Occipital lobe (tissue), 2 donors: ENCODE data around the gene FAM124B. TPM values are rescaled to one million over a fixed set of nuclear protein-coding genes. Genes with fewer than 3 reads are reported as not detected.

Experiments
- DNase-seq: peaks from one replicate; lab custom pipeline; 2025; lab: John Stamatoyannopoulos, UW
- total RNA-seq: library from RNA; depleted of rRNA; stranded (reverse); fragments of >200 nt; gene quantifications from one replicate; pipeline ENCODE4 v1.2.3, GENCODE V29; 2014

Gene FAM124B
- total RNA-seq, 1 donor from 2014 or later = 7.8 TPM

DNA sequence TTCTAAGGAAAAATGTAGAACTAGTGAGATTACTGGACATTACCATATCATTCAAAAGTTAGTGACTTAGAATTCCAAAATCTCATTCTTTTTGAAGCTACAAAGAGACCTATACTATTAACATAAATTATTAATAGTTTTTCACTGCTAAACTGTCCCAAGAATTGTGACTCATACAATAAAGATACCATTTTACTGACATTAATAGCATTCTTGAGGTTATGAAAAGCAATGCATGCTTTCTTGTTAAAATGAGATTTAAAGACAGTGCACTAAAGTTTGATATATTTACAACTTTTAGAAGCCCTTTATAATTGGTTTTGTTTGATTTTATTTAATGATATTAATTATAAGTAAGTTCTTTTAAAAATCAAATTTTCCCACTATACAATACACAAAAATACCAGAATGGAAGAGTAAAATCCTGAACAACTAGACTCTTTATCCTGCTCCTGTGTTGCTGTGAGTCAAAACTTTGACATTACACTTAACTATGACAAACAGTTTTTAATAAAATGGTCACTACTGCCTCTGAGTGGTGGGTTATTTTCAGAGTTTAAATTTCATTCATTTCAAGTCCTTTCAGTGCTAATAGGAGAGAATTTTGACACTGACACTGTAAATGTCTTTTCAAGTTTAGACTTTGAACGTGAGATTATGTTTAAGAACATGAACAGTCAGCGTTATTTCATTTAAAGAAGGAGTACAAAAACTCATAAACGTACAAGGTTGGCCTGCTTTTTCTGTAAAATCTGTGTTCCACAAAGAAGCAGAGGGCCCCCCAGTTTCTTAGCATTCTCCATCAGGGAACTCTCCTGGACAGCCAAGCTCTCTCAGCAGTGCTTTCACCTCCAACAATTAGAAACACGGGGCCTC, 54.5 kb downstream of the FAM124B start:
- DNase-seq = no peak

DNA sequence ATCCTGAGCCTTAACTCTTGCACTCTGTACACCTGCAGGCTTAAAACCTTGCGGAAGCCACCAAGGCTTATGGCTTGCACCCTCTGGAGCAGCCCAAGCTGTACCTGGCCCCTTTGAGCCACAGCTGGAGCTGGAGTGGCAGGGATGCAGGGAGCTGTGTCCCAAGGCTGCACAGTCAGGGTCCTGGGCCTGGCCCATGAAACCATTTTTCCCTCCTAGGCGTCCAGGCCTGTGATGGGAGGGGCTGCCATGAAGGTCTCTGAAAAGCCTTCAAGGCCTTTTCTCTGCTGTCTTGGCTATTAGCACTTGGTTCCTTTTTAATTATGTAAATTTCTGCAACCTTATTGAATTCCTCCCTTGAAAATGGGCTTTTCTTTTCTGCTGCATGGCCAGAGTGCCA, 56.4 kb downstream of the FAM124B start:
- no peak for DNase-seq

DNA sequence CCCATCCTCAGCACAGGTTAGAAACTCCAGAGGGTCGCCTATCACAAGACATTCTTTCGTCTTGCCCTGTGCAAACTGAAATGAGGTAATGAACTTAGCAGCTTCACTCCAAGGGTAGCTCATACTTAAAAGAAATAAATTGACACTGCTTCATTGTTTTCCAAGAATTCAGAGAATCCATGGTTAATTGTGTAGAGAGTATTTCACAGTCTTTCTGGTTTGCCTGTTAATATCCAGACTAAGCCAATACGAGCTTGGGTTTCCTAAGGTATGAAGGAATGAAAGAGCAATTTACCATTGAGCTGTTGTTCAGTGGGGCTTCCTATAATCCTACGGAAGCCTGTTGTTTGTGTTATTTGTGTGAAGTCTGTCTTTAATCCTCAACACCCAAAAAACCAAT, 58.7 kb downstream of the FAM124B start:
- no peak for DNase-seq

DNA sequence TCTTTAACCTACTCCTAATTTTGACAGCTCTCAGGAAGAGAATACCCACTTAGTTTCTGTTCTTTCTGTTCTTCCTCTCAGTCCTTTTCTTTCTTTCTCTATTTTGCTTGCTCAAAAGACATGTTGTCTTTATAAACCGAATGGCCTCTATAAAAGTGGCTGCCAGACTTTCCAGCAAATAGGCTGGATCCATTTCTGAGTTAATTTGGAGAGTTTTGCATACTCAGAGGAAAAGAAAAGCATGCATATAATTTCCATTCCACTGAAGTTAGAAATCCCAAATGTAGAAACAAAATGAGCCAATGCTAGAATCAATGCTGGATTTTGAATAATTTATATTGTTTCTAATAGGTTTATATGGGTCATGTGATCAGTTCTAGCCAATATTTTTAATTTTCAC, 65.9 kb downstream of the FAM124B start:
- DNase-seq = no peak

DNA sequence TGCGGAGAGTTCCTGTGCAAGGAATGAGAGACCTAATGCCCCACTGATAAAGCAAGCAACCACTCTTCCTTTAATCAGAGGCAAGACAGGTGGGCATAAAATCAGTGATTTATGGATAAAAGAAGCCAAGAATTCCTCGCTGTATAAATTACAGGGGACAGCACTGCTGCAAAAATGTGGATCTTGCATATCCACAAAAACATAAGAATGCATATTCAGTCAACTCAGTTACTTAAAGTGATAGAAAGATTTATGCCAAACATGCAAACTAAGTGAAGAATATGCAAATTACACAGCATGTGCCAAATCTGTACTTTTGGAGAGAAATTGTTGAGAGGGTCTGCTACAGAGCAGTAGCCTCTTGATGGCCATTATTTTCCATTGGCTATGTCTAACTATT, 67.2 kb downstream of the FAM124B start:
- no peak for DNase-seq

DNA sequence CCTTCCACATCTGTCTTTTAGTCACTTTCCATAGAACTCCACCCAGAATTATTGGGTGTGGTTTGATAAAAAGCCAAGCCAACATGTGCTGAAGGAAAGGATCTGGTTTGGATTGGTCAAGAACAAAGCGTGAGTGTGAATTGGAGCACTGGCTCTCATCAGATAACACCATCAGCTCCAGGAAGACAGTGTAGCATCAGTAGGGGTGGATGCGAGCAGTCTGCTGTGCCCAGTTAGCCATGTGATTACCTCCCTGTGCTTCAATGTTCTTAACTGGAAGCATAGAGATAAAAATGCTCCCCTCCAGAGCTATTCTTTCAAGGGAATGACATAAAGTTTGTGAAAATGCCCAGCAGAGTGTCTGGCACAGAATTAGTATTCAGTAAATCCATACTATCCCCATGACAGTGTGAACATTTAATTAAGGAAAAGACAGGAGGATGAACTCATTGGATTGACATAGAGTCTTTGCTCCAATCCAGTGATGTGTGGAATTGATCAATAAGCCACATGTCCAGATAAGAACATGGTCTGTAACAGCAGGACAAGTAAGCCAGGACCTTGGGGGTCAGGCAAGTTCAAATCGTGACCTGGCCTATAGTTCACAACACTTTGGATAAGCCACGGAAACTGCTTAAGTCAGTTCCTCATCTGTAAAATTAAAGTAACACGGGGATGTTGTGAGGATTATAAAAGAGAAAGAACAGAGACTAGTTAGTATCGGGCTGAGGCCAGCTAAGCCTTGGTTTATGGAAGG, 68.0 kb downstream of the FAM124B start:
- DNase-seq = no peak

DNA sequence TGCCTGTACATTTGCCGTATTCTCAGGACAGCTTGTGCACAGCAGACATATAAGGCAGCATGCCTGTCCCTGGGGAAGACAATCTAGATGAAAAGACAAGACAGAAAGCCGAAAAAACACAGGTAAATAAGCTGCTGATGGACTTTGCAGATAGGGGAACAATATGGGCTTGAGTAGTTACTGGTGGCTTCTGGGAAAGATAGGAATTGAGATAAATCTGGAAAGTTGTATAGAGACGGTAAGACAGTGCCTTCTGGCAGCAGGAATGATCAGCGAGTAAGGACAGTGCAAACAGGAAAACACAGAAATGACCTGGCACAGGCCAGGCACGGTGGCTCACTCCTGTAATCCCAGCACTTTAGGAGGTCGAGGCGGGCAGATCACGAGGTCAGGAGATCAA, 70.2 kb downstream of the FAM124B start:
- no peak for DNase-seq

DNA sequence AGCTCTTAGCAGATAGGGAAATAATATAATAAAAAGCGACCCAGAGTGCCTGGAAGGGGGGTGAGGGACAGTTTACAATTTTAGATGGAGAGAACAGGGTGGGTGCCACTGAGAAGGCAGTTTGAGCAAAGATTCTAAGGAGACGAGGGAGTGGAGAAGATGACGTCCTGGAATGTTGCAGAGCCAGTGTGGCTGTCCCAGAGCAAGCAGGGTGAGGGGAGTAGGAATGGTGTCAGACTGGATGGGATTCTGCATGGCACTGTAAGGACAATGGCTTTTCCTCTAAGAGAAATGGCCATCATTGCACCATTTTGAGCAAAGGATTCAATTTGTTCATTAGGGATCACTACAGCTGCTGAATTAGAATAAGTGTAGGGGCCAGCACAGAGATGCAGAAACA, 73.1 kb downstream of the FAM124B start:
- DNase-seq = no peak

Other genes with a start within 250 kb of the FAM124B start
- 98.6 TPM for gene CUL3, start 183.3 kb upstream of the FAM124B start, total RNA-seq